SU-DHL-6 (cell line): Measurements from ENCODE around the gene LEKR1.

Source experiments
- H2AFZ ChIP-seq: fragments of 200-600 bp; sonication (generic); 2 replicates; pipeline ENCODE4 v1.6.1; 2014; ENCODE audit warnings: low read depth, mild to moderate bottlenecking, moderate library complexity, mixed read lengths, antibody characterized with exemption, low read length; ENCODE audit not compliant: severe bottlenecking
- H3F3A ChIP-seq: fragments of 200-600 bp; shearing (Covaris generic); 2 replicates; pipeline ENCODE4 v1.6.0; 2016; ENCODE audit warnings: antibody characterized with exemption, mild to moderate bottlenecking; ENCODE audit not compliant: insufficient read depth
- H3K27ac ChIP-seq: fragments of 200-600 bp; sonication (generic); 2 replicates; pipeline ENCODE4 v1.5.1; 2016; ENCODE audit warnings: low read depth, mild to moderate bottlenecking, low read length, moderate library complexity, mixed read lengths
- H3K27me3 ChIP-seq: fragments of 200-600 bp; sonication (generic), shearing (Covaris generic); 2 replicates; pipeline ENCODE4 v1.6.0; 2014; ENCODE audit warnings: mild to moderate bottlenecking, low read length
- H3K36me3 ChIP-seq: fragments of 200-600 bp; sonication (generic); 2 replicates; pipeline ENCODE4 v1.6.1; 2014; ENCODE audit warnings: mild to moderate bottlenecking, low read length, mixed read lengths
- H3K4me2 ChIP-seq: fragments of 300-600, 200-600 bp; shearing (Covaris generic), sonication (generic); 2 replicates; pipeline ENCODE4 v1.6.0; 2014; ENCODE audit warnings: low read length, low read depth, mild to moderate bottlenecking; ENCODE audit not compliant: poor library complexity, severe bottlenecking
- H3K4me3 ChIP-seq: fragments of 200-600 bp; sonication (generic); 2 replicates; pipeline ENCODE4 v1.5.1; 2014; ENCODE audit warnings: antibody characterized with exemption, low read length, mild to moderate bottlenecking, mixed read lengths; ENCODE audit not compliant: insufficient read depth, poor library complexity, severe bottlenecking
- H3K79me2 ChIP-seq: fragments of 200-600 bp; sonication (generic); 2 replicates; pipeline ENCODE4 v1.6.1; 2014; ENCODE audit warnings: mild to moderate bottlenecking, low read length, moderate library complexity; ENCODE audit not compliant: insufficient read depth
- H3K9ac ChIP-seq: fragments of 200-600 bp; sonication (generic); 2 replicates; pipeline ENCODE4 v1.7.0; 2014; ENCODE audit warnings: mild to moderate bottlenecking, low read length
- H3K9me2 ChIP-seq: fragments of 200-600 bp; sonication (generic); replicated peaks from 2 replicates; pipeline ENCODE4 v1.6.1; 2014; ENCODE audit warnings: low read length; ENCODE audit not compliant: insufficient read depth
- H3K9me3 ChIP-seq: fragments of 200-600 bp; sonication (generic); 2 replicates; pipeline ENCODE4 v1.6.1; 2014; ENCODE audit warnings: low read length, mixed read lengths; ENCODE audit not compliant: insufficient read depth
- H4K20me1 ChIP-seq: fragments of 200-600 bp; sonication (generic); 2 replicates; pipeline ENCODE4 v1.6.1; 2014; ENCODE audit warnings: low read depth, mild to moderate bottlenecking, antibody characterized with exemption, low read length, moderate library complexity, mixed read lengths
- CTCF ChIP-seq: fragments of 200-600 bp; sonication (generic); IDR thresholded peaks from one replicate; pipeline ENCODE4 v1.5.1; 2017; ENCODE audit warnings: antibody characterized with exemption, mild to moderate bottlenecking, low read length, moderate library complexity; ENCODE audit not compliant: insufficient read depth, poor library complexity, severe bottlenecking
- EZH2phosphoT487 ChIP-seq: fragments of 200-600 bp; sonication (generic), shearing (Covaris generic); conservative IDR thresholded peaks from 2 replicates; pipeline ENCODE4 v1.6.1; 2018; ENCODE audit warnings: mild to moderate bottlenecking, antibody characterized with exemption, low read length, moderate library complexity, mixed read lengths

LEKR1 gene

GRCh38 chr3:156920399-156920798 lies 94.2 kb downstream of the LEKR1 start:
- H3F3A ChIP-seq: no peaks in the 10 kb centered on the region; the same call in 1 of the 2 replicates
- no peaks in the 10 kb centered on the region for H3K9me2 ChIP-seq
- H2AFZ ChIP-seq: no peak overlapping the region
- no peak overlapping the region for H3K4me3 ChIP-seq
- no peaks in the 10 kb centered on the region for H4K20me1 ChIP-seq
- no peak overlapping the region for H3K4me2 ChIP-seq
- no peaks in the 10 kb centered on the region for H3K27me3 ChIP-seq
- no peaks in the 10 kb centered on the region for H3K79me2 ChIP-seq
- H3K27ac ChIP-seq: no peak overlapping the region
- no peaks in the 10 kb centered on the region for H3K36me3 ChIP-seq
- H3K9ac ChIP-seq: no peak overlapping the region
- H3K9me3 ChIP-seq: no peaks in the 10 kb centered on the region
- no peak for TF ChIP-seq EZH2phosphoT487
- no peak for TF ChIP-seq CTCF

GRCh38 chr3:156923349-156923748 lies 97.2 kb downstream of the LEKR1 start:
- no peak overlapping the region for H3K4me2 ChIP-seq
- no peak for TF ChIP-seq EZH2phosphoT487
- no peak for TF ChIP-seq CTCF
- H3K36me3 ChIP-seq: 0 out of 2 replicates have a peak, but pooled peaks cover 2% of the 10 kb centered on the region
- H4K20me1 ChIP-seq: no peaks in the 10 kb centered on the region
- no peaks in the 10 kb centered on the region for H3K79me2 ChIP-seq
- no peaks in the 10 kb centered on the region for H3K27me3 ChIP-seq
- no peaks in the 10 kb centered on the region for H3K9me2 ChIP-seq
- H3K27ac ChIP-seq: no peak overlapping the region
- no peak overlapping the region for H3K4me3 ChIP-seq
- H3K9ac ChIP-seq: no peak overlapping the region
- no peak overlapping the region for H2AFZ ChIP-seq
- H3F3A ChIP-seq: no peaks in the 10 kb centered on the region; the same call in 1 of the 2 replicates
- H3K9me3 ChIP-seq: peaks cover 8% of the 10 kb centered on the region; the same call in 1 of the 2 replicates

- TF ChIP-seq EZH2phosphoT487: no peak
- TF ChIP-seq CTCF: no peak
Observed at GRCh38 chr3:156938724-156939123, 112.6 kb downstream of the LEKR1 start.

More at GRCh38 chr3:156938724-156939123, 112.6 kb downstream of the LEKR1 start:
- H4K20me1 ChIP-seq: no peaks in the 10 kb centered on the region
- H3K9ac ChIP-seq: no peak overlapping the region
- 0 out of 2 replicates have a peak, but pooled peaks cover under 1% of the 10 kb centered on the region for H3K9me3 ChIP-seq
- H3K27ac ChIP-seq: no peak overlapping the region
- H3K9me2 ChIP-seq: no peaks in the 10 kb centered on the region
- no peak overlapping the region for H2AFZ ChIP-seq
- H3F3A ChIP-seq: no peaks in the 10 kb centered on the region
- H3K79me2 ChIP-seq: no peaks in the 10 kb centered on the region
- 0 out of 2 replicates have a peak, but pooled peaks cover 3% of the 10 kb centered on the region for H3K36me3 ChIP-seq
- H3K4me2 ChIP-seq: no peak overlapping the region
- no peaks in the 10 kb centered on the region for H3K27me3 ChIP-seq
- H3K4me3 ChIP-seq: no peak overlapping the region
